NB4 (cell line): ENCODE data around the gene RPS19BP1.

Source experiments
- MYC ChIP-seq: IDR thresholded peaks from 2 replicates; pipeline ENCODE4 v1.6.1; 2011; ENCODE audit warnings: low read depth, low read length
- POLR2A ChIP-seq: IDR thresholded peaks from 2 replicates; pipeline ENCODE4 v1.6.1; 2011; ENCODE audit warnings: mild to moderate bottlenecking; ENCODE audit not compliant: insufficient read length; ENCODE audit errors: extremely low read depth
- TF ChIP-seq, protein P1 (sequence below): IDR thresholded peaks from one replicate; pipeline ENCODE4 v1.5.1; 2012; ENCODE audit warnings: low read depth, low read length
- TF ChIP-seq, protein P2 (sequence below): IDR thresholded peaks from 2 replicates; pipeline ENCODE4 v1.6.1; 2011; ENCODE audit warnings: low read depth, low read length

- TF ChIP-seq, protein P1, sequence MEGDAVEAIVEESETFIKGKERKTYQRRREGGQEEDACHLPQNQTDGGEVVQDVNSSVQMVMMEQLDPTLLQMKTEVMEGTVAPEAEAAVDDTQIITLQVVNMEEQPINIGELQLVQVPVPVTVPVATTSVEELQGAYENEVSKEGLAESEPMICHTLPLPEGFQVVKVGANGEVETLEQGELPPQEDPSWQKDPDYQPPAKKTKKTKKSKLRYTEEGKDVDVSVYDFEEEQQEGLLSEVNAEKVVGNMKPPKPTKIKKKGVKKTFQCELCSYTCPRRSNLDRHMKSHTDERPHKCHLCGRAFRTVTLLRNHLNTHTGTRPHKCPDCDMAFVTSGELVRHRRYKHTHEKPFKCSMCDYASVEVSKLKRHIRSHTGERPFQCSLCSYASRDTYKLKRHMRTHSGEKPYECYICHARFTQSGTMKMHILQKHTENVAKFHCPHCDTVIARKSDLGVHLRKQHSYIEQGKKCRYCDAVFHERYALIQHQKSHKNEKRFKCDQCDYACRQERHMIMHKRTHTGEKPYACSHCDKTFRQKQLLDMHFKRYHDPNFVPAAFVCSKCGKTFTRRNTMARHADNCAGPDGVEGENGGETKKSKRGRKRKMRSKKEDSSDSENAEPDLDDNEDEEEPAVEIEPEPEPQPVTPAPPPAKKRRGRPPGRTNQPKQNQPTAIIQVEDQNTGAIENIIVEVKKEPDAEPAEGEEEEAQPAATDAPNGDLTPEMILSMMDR = no peak
- TF ChIP-seq POLR2A (no peak), MYC (no peak)
- TF ChIP-seq, protein P2, sequence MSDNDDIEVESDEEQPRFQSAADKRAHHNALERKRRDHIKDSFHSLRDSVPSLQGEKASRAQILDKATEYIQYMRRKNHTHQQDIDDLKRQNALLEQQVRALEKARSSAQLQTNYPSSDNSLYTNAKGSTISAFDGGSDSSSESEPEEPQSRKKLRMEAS = no peak
Observed at GRCh38 chr22:39567135-39567946, 34.8 kb upstream of the RPS19BP1 start.
